ENCODE measurements around the gene EXTL1. TPM values are rescaled to one million over a fixed set of nuclear protein-coding genes. Genes with fewer than 3 reads are reported as not detected.
"Not testable (repeated sequence)": the region's sequence is repeated elsewhere in the genome, so short reads cannot be mapped to it uniquely, and the experiment has no call there.

The EXTL1 gene
- total RNA-seq, 1 donor from 2014 or later, result 26.4 TPM

GRCh38 chr1:25979210-25979609 lies 42.4 kb upstream of the EXTL1 start:
- FAIRE-seq, result no peak
- Histone ChIP-seq H3K27me3 (ENCODE audit: insufficient read depth, low read length) (no peaks in the 10 kb centered on the region), H3K4me1 (ENCODE audit: insufficient read depth, low read length) (no peaks in the 10 kb centered on the region), H3K4me3 (ENCODE audit: insufficient read depth, low read depth, low read length) (no peak overlapping the region), H2AFZ (ENCODE audit: low read depth, low read length) (no peak overlapping the region), H3K36me3 (ENCODE audit: insufficient read depth, low read length) (peaks cover 6% of the 10 kb centered on the region), H3K27ac (ENCODE audit: low read depth, low read length) (no peak overlapping the region), H3K79me2 (ENCODE audit: insufficient read depth, low read length) (no peaks in the 10 kb centered on the region), H4K20me1 (ENCODE audit: insufficient read depth, low read length) (no peaks in the 10 kb centered on the region), H3K9me3 (ENCODE audit: insufficient read depth, low read depth, low read length) (no peaks in the 10 kb centered on the region), H3K9ac (ENCODE audit: low read length) (no peak overlapping the region), H3K4me2 (ENCODE audit: low read length) (no peak overlapping the region)
- no peak overlapping the region for H3K27ac Mint-ChIP-seq (ENCODE audit: unreplicated experiment)
- H3K9me3 Mint-ChIP-seq (ENCODE audit: unreplicated experiment), result no peaks in the 10 kb centered on the region
- no peak overlapping the region for H3K4me3 Mint-ChIP-seq (ENCODE audit: unreplicated experiment)
- DNase-seq (ENCODE audit: low read depth), result no peak
- peaks cover 20% of the 10 kb centered on the region for H3K36me3 Mint-ChIP-seq (ENCODE audit: low read depth, unreplicated experiment)
- no peaks in the 10 kb centered on the region for H3K4me1 Mint-ChIP-seq (ENCODE audit: low read depth, unreplicated experiment)
- H3K27me3 Mint-ChIP-seq (ENCODE audit: low read depth, unreplicated experiment), result no peaks in the 10 kb centered on the region
- no peak for TF ChIP-seq EZH2 (IDR thresholded peaks at IDR 0.05; ENCODE audit: insufficient read depth, low read length)
- TF ChIP-seq, protein P1, sequence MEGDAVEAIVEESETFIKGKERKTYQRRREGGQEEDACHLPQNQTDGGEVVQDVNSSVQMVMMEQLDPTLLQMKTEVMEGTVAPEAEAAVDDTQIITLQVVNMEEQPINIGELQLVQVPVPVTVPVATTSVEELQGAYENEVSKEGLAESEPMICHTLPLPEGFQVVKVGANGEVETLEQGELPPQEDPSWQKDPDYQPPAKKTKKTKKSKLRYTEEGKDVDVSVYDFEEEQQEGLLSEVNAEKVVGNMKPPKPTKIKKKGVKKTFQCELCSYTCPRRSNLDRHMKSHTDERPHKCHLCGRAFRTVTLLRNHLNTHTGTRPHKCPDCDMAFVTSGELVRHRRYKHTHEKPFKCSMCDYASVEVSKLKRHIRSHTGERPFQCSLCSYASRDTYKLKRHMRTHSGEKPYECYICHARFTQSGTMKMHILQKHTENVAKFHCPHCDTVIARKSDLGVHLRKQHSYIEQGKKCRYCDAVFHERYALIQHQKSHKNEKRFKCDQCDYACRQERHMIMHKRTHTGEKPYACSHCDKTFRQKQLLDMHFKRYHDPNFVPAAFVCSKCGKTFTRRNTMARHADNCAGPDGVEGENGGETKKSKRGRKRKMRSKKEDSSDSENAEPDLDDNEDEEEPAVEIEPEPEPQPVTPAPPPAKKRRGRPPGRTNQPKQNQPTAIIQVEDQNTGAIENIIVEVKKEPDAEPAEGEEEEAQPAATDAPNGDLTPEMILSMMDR (IDR thresholded peaks at IDR 0.05; ENCODE audit: insufficient read depth, low read depth, low read length), result no peak

- Mint-ChIP-seq H3K4me3 (ENCODE audit: unreplicated experiment) (no peak overlapping the region), H3K9me3 (ENCODE audit: unreplicated experiment) (no peaks in the 10 kb centered on the region), H3K36me3 (ENCODE audit: low read depth, unreplicated experiment) (peaks cover 20% of the 10 kb centered on the region), H3K27me3 (ENCODE audit: low read depth, unreplicated experiment) (no peaks in the 10 kb centered on the region), H3K27ac (ENCODE audit: unreplicated experiment) (no peak overlapping the region), H3K4me1 (ENCODE audit: low read depth, unreplicated experiment) (no peaks in the 10 kb centered on the region)
- Histone ChIP-seq H3K9ac (ENCODE audit: low read length) (no peak overlapping the region), H2AFZ (ENCODE audit: low read depth, low read length) (no peak overlapping the region), H3K9me3 (ENCODE audit: insufficient read depth, low read depth, low read length) (no peaks in the 10 kb centered on the region), H3K4me2 (ENCODE audit: low read length) (no peak overlapping the region), H3K79me2 (ENCODE audit: insufficient read depth, low read length) (no peaks in the 10 kb centered on the region), H3K27me3 (ENCODE audit: insufficient read depth, low read length) (no peaks in the 10 kb centered on the region), H3K36me3 (ENCODE audit: insufficient read depth, low read length) (peaks cover 4% of the 10 kb centered on the region), H3K27ac (ENCODE audit: low read depth, low read length) (no peak overlapping the region), H4K20me1 (ENCODE audit: insufficient read depth, low read length) (no peaks in the 10 kb centered on the region), H3K4me3 (ENCODE audit: insufficient read depth, low read depth, low read length) (no peak overlapping the region), H3K4me1 (ENCODE audit: insufficient read depth, low read length) (no peaks in the 10 kb centered on the region)
- TF ChIP-seq, protein P1 (IDR thresholded peaks at IDR 0.05; ENCODE audit: insufficient read depth, low read depth, low read length), result no peak
- no peak for TF ChIP-seq EZH2 (IDR thresholded peaks at IDR 0.05; ENCODE audit: insufficient read depth, low read length)
- FAIRE-seq, result no peak
- no peak for DNase-seq (ENCODE audit: low read depth)
Measured at GRCh38 chr1:25985171-25985570, 36.4 kb upstream of the EXTL1 start.

DNA sequence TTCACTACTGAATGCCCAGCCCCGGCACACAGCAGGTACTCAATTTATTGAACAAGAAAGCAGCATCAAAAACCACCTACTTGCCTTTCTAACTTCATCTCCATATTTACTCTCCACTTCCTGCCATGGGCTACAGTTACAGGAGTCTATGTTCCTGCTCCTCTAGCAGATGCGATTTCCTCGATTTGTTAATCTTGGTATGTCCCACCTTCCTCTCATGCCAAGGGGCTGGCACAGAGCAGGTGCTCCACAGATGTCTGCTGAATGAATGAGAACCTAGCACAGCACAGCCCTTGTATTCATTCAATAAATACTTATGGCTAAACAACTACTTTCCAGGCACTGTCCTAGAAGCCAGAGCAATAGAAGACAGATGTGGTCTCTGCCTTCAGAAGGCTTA lies 35.9 kb upstream of the EXTL1 start:
- Histone ChIP-seq H3K27ac (ENCODE audit: low read depth, low read length) (no peak overlapping the region), H3K36me3 (ENCODE audit: insufficient read depth, low read length) (peaks cover 4% of the 10 kb centered on the region), H3K4me2 (ENCODE audit: low read length) (no peak overlapping the region), H2AFZ (ENCODE audit: low read depth, low read length) (no peak overlapping the region), H3K27me3 (ENCODE audit: insufficient read depth, low read length) (no peaks in the 10 kb centered on the region), H3K4me1 (ENCODE audit: insufficient read depth, low read length) (no peaks in the 10 kb centered on the region), H3K9ac (ENCODE audit: low read length) (no peak overlapping the region), H3K9me3 (ENCODE audit: insufficient read depth, low read depth, low read length) (no peaks in the 10 kb centered on the region), H4K20me1 (ENCODE audit: insufficient read depth, low read length) (no peaks in the 10 kb centered on the region), H3K79me2 (ENCODE audit: insufficient read depth, low read length) (no peaks in the 10 kb centered on the region), H3K4me3 (ENCODE audit: insufficient read depth, low read depth, low read length) (no peak overlapping the region)
- peaks cover 20% of the 10 kb centered on the region for H3K36me3 Mint-ChIP-seq (ENCODE audit: low read depth, unreplicated experiment)
- H3K27me3 Mint-ChIP-seq (ENCODE audit: low read depth, unreplicated experiment), result no peaks in the 10 kb centered on the region
- H3K27ac Mint-ChIP-seq (ENCODE audit: unreplicated experiment), result no peak overlapping the region
- no peak overlapping the region for H3K4me3 Mint-ChIP-seq (ENCODE audit: unreplicated experiment)
- no peaks in the 10 kb centered on the region for H3K4me1 Mint-ChIP-seq (ENCODE audit: low read depth, unreplicated experiment)
- no peak for DNase-seq (ENCODE audit: low read depth)
- TF ChIP-seq, protein P1 (IDR thresholded peaks at IDR 0.05; ENCODE audit: insufficient read depth, low read depth, low read length), result no peak
- no peak for TF ChIP-seq EZH2 (IDR thresholded peaks at IDR 0.05; ENCODE audit: insufficient read depth, low read length)
- H3K9me3 Mint-ChIP-seq (ENCODE audit: unreplicated experiment), result no peaks in the 10 kb centered on the region
- FAIRE-seq, result no peak

- H2AFZ ChIP-seq (ENCODE audit: low read depth, low read length); H3K4me1 Mint-ChIP-seq (ENCODE audit: low read depth, unreplicated experiment); H3K9ac ChIP-seq (ENCODE audit: low read length); H3K4me3 Mint-ChIP-seq (ENCODE audit: unreplicated experiment); H4K20me1 ChIP-seq (ENCODE audit: insufficient read depth, low read length); H3K79me2 ChIP-seq (ENCODE audit: insufficient read depth, low read length); H3K4me3 ChIP-seq (ENCODE audit: insufficient read depth, low read depth, low read length); H3K9me3 Mint-ChIP-seq (ENCODE audit: unreplicated experiment); H3K9me3 ChIP-seq (ENCODE audit: insufficient read depth, low read depth, low read length); FAIRE-seq; H3K27ac Mint-ChIP-seq (ENCODE audit: unreplicated experiment); H3K4me2 ChIP-seq (ENCODE audit: low read length); H3K36me3 ChIP-seq (ENCODE audit: insufficient read depth, low read length); H3K27ac ChIP-seq (ENCODE audit: low read depth, low read length); DNase-seq (ENCODE audit: low read depth); H3K27me3 Mint-ChIP-seq (ENCODE audit: low read depth, unreplicated experiment); H3K27me3 ChIP-seq (ENCODE audit: insufficient read depth, low read length); H3K4me1 ChIP-seq (ENCODE audit: insufficient read depth, low read length): not testable (repeated sequence)
- peaks cover 18% of the 10 kb centered on the region for H3K36me3 Mint-ChIP-seq (ENCODE audit: low read depth, unreplicated experiment)
Measured at GRCh38 chr1:25986773-25987172, 34.8 kb upstream of the EXTL1 start.
